ENCODE results near the gene ATP1A2.
"Not testable (repeated sequence)": the region's sequence is repeated elsewhere in the genome, so short reads cannot be mapped to it uniquely, and the experiment has no call there.

The ATP1A2 gene

DNA sequence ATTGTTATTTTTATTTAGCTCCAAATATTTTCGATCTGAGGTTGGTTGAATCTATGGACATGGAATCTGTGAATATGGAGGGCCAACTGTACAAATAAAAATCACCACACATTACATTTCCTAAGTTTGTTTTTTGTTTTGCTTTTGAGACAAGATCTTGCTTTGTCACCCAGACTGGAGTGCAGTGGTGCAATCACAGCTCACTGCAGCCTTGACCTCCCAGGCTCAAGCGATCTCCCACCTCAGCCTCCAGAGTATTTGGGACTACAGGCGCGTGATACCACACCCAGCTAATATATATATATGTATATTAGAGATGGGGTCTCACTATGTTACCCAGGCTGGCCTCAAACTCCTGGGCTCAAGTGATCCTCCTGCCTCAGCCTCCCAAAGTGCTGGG is 10.8 kb downstream of the ATP1A2 start:
- DNase-seq: not testable (repeated sequence)

DNA sequence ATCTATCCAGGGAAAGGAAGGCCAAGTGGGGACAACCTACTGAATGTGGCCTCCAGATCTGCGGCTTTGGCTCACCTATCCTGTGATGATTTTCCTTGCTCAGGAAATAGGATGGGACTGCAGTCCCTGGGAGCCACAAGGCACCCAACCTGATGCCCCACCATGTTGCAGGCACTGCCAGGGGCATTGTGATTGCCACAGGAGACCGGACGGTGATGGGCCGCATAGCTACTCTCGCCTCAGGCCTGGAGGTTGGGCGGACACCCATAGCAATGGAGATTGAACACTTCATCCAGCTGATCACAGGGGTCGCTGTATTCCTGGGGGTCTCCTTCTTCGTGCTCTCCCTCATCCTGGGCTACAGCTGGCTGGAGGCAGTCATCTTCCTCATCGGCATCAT is 11.8 kb downstream of the ATP1A2 start:
- no peak for DNase-seq

DNA sequence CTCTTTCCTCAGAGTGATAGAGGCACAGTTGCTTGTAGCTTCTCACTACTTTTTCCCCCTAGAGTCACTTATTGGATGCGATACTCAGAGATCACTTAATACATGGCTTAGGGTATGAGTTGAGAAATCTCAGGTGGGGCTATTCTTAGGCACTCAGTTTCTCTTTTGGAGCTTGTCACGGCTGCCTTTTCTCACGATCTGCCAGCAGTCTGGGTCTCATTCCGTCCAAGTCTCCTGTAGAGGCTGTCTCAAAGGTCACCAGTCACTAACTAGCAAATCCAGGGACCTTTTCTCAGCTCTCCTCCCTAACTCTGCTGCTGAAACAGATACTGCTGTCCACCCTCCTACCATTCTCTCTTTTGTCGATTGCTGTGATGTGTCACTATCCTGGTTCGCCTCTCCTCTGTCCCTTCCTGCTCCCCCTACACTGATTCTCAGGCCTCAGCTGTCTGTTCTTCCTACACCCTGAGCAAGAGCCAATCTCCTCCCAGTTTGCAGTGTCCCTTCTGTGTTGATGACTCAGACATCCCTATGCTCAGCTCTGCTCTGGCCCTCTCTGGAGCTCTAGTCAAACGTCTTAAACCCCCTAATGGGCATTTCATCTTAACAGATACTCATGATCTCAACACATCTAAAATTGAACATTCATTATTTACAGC is 12.4 kb downstream of the ATP1A2 start:
- peak; percentile 40 to 59 for DNase-seq

DNA sequence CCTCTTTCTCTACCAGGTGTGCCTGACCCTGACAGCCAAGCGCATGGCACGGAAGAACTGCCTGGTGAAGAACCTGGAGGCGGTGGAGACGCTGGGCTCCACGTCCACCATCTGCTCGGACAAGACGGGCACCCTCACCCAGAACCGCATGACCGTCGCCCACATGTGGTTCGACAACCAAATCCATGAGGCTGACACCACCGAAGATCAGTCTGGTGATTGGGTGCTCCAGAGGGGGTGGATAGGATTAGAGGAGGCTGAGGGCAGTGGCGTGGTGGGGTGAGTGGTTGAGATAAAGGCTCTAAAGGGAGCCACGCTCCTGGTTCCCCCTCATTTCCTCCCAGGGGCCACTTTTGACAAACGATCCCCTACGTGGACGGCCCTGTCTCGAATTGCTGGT is 13.1 kb downstream of the ATP1A2 start:
- no peak for DNase-seq

DNA sequence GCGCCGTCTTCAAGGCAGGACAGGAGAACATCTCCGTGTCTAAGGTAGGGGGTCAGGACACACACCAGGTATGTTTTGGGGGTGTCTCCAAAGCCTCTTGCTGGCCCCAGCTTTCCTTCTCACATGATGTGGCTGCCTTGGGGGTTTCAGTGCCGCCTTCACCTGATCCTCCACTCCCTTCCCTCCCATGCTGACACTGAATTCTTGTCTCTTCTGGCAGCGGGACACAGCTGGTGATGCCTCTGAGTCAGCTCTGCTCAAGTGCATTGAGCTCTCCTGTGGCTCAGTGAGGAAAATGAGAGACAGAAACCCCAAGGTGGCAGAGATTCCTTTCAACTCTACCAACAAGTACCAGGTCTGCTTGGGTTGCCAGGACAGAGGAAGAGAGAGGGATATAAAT is 13.5 kb downstream of the ATP1A2 start:
- DNase-seq: no peak

DNA sequence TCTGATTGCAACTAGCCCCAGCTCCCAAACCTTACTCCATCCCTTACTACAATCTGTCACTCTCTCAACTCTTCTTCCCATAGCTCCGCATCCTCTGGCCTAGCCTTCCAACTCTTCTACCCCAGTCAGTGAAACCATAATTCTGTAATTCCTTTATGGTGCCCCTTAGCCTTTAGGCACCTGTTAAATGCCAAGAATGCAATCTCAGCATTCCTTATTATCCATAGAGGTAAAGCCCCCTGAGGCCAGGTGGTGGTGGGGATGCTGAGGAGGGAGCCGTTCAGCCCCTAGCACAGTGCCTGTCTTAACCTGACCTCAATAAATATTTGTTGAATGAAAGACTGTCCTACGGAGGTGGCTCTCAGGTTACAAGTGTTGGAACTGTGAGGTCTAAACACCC is 14.0 kb downstream of the ATP1A2 start:
- no peak for DNase-seq

DNA sequence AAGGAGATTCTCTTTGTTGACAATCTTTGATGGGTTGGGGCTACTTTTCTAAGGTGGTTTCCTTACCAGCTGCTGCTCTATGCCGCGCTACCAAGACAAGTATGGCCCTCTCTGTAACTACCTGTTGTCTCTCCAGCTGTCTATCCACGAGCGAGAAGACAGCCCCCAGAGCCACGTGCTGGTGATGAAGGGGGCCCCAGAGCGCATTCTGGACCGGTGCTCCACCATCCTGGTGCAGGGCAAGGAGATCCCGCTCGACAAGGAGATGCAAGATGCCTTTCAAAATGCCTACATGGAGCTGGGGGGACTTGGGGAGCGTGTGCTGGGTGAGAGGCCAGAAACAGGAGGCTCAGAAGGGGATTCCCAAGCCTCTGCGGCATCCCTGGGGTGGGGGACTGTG is 14.4 kb downstream of the ATP1A2 start:
- no peak for DNase-seq

DNA sequence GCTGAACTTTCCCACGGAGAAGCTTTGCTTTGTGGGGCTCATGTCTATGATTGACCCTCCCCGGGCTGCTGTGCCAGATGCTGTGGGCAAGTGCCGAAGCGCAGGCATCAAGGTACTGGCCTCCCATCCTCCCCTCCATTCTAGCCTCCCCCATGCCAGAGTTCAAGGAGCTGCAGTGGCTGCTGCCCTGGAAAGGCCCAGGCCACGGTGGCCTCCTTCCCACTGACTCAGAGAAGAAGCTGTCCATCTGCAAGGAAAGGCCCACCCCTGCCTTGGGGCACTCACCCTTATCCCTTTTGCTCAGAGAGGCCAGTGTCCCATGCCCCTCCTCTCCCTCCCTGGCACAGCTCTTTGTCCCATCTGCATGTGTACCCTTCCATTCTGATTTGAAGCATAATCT is 14.9 kb downstream of the ATP1A2 start:
- DNase-seq: no peak

DNA sequence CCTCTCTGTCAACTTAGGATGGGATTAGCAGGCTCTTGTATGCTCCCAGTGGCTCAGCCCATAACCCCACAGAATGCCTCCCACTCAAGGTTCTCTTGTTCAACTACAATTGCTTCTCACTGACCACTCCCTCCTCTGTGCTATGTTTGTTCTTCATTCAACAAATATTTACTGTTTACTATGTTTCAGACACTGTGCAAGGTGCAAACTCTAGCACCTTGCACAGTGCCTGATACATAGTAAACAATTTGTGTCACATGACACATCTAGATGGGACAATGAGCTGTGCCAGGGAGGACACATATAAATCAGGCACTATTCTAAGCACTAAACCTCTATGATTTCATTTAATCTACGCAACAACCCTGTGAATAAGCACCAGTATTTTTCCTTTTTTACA is 15.4 kb downstream of the ATP1A2 start:
- no peak for DNase-seq

DNA sequence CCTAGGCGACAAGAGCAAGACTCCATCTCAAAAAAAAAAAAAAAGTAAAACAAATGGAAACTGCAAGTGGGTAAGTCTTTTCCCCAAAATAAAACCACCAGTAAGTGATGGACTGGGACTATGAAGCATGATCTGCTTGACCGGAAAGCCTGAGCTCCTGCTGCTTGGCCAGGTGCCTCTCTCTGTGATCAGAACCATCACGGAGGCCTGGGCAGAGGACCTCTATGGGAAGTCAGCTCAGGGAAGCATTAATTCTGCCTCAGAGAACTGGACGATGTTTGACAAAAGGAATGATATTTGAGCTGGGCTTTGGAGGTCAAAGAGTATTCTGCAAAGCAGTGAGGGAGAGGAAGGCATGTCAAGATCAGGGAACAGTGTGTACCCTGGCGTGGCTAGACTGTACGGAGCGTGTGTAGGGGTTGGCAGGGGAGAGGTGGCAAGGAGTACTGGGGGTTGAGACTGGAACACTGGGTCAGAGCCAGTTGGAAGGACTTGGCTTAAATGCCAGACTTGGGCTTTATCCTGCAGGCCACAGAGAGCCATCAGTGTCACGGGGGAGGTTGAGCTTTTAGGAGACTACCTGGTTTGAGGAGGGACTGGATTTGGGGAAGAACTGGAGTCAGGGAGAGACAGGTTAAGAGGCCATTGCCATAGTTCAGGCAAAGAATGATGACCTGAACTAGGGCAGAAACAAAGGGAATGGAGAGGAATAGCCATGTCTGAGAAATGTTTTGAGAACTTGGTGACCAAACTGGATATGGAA is 16.4 kb downstream of the ATP1A2 start:
- DNase-seq: no peak

DNA sequence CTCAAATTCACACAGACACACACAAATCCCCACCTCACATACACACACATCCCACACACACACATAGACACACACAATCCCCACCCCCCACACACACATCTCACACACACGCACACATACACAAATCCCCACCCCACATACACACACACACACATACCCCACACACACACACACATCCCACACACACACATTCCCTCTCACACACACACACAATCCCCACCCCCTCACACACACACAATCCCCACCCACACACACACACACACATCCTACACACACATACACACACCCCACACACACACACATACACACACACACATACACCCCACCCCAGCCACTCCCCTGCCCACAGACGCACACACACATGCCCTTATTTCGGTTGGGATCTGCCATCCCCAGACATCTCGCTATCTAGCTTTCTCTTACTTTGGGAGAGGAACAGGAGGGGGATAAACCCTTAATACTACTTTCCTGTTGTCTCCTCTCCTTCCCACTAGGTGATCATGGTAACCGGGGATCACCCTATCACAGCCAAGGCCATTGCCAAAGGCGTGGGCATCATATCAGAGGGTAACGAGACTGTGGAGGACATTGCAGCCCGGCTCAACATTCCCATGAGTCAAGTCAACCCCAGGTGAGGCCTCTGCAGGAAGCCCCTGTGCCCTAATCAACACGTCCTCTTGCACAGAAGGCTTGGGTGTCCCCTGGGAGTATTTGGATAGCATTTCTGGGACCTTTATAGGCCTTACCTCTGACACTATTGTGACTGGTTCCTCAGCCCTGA is 18.6 kb downstream of the ATP1A2 start:
- DNase-seq: no peak

DNA sequence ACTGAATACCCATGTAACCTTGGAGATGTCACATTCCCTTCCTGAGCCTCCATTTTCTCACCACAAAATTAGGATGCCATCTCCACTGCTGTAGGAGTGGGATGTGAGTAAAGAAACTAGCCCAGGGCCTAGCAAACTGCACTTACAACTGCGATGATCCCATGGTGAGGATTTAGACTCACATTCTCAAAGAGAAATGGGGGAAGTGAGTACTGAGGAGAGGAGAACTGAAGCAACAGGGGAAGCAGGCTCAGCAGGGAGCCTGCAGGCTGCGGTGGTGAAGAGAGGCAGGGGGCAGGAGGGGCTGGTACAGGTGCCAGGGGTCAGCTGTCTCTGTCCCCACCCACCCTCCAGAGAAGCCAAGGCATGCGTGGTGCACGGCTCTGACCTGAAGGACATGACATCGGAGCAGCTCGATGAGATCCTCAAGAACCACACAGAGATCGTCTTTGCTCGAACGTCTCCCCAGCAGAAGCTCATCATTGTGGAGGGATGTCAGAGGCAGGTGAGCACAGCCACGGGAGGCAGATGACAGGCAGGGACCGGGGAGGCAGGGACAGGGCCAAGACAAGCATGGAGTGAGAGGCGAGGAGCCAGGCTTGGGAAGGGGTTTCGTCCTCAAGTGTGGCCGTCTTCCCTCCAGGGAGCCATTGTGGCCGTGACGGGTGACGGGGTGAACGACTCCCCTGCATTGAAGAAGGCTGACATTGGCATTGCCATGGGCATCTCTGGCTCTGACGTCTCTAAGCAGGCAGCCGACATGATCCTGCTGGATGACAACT is 19.4 kb downstream of the ATP1A2 start:
- peak; percentile 36 to 45 for DNase-seq

DNA sequence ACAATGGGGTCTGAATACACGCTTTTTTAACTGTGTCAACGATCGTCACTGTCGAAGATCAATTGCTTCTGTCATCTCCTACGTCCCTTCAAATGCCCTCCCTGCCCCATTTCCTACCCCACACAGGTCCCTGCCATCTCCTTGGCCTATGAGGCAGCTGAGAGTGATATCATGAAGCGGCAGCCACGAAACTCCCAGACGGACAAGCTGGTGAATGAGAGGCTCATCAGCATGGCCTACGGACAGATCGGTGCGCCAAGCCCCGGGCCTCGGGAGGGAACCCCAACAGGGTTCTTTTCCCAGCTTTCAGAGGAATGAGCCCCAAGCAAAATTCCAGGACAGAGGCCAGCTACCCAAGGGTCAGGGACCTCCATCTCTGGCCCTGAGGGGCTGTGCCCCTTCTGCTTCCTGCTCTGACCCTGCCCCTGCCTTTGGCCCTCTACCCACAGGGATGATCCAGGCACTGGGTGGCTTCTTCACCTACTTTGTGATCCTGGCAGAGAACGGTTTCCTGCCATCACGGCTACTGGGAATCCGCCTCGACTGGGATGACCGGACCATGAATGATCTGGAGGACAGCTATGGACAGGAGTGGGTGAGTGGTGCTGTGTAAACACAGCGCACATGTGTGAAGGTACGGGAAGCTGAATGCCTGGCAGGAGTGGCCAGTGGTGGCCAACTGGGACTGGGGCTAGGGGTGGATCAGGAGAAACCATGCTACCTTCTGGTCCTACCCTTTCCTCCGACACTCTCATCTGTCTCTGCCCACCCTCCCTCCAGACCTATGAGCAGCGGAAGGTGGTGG is 20.8 kb downstream of the ATP1A2 start:
- DNase-seq: no peak

DNA sequence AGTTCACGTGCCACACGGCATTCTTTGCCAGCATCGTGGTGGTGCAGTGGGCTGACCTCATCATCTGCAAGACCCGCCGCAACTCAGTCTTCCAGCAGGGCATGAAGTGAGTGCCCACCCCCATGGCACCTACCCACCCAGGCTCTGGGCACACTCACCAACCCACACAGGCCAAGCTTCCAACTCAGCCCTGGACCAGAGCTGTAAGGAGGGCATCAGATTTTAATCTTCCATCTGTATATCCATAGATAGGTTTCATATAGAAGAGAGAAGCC is 21.3 kb downstream of the ATP1A2 start:
- DNase-seq: no peak

DNA sequence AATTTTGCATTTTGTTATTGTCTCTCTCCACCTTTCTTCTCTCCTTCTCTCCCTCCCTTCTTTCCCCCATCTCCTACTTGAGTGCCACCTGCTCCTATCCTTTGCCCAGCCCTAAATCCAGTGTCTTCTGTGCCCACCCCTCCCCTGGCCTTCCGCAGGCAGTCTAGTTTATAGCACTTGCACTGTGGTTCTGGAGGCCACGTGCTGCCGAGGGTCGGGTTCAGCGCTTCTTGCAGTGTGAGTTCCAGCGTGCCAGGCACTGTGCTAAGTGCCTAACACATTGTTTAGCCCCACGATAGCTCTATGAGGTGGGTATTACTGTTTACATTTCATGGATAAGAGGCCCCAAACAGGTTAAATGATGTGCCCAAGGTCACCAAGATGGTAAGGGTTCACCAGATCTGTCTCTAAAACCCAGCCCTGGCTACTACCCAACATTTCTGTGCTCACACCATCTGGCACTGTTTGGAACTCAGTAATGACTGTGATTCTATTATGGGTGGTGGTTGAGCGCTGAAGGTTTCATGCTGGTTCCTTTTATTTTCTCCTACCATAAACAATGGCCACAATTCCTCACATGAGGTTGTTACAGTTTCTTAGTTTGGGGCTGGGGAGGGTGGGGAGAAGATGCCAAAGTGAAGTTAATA is 21.8 kb downstream of the ATP1A2 start:
- DNase-seq: no peak

DNA sequence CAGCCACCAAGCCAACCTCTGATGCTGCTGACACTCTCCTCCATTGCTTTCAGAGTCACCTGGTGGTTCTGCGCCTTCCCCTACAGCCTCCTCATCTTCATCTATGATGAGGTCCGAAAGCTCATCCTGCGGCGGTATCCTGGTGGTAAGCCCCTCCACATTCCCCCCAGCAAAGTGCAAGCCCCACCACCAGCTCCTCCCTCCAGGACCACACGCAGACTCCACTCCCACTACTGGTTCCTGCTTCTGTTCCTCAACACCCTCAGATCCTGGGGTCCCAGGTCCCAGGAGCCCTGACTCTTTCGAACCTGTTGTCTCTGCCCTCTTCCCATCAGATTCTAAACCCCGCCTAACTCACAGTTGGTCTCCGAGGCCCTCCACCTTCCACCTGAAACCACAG is 24.3 kb downstream of the ATP1A2 start:
- DNase-seq: no peak

DNA sequence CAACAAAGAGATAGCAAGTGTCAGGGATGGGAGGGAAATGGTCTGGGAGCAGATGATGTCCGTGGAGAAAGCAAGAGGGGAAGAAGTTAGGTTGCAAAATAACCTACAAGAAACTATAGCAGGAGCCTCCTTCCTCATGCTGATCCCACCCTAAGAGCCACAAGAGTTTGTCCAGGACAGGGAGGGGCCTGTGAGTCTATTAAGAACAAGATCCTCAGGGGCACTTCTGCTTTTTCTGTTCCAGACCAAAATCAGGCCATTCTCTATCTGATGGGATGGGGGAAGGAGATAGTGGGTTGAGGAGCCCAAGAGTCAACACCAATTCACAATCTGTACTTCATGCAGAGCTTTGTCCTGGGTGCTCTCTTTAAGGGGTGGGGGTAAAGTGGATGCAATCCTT is 28.1 kb downstream of the ATP1A2 start:
- DNase-seq: peak; percentile 47 to 59

DNA sequence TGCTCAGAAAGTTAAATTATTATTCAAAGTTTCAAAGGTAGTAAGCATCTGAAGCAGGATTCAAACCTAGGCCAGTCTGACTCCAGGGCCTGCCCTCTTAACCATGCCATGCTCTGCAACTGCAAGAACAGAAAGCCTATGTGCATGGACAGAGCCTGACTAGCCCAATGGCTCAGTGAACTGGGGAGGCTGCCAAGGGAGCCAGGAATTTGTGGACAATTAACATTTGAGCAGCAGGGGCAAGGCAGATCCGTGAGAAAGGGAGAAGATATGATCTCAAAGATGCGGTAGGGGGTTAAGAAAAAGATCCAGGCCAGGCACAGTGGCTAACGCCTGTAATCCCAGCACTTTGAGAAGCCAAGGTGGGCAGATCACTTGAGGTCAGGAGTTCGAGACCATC is 29.4 kb downstream of the ATP1A2 start:
- no peak for DNase-seq

DNA sequence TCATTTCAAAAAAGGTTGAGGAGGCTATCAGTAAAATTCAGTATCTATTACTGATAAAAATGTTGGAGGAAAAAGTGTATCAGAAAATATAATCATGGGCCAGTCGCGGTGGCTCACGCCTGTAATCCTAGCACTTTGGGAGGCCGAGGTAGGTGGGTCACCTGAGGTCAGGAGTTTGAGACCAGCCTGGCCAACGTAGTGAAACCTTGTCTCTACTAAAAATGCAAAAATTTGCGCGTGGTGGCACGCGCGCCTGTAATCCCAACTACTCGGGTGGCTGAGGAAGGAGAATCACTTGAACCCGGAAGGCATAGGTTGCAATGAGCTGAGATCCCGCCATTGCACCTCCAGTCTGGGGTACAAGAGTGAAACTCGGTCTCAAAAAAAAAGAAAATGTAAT is 30.5 kb downstream of the ATP1A2 start:
- DNase-seq: no peak

DNA sequence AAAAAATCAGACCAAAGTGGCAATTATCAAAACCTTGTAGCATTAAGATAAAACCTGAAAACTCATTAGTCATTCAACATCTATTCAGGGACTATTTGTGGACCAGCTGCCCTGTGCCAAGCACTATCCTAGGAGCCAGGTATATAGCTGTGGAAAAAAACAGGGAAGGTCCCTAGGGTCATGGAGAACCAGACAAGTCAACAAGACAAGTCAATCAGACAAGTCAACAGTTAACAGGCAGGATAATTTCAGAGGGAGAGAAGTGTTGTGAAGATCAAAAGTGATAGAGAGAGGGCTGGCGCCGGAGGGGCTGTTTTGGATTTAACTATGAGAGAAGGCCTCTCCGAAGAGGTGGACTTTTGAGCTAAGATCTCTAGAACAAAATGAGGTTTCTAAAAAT is 32.6 kb downstream of the ATP1A2 start:
- no peak for DNase-seq

DNA sequence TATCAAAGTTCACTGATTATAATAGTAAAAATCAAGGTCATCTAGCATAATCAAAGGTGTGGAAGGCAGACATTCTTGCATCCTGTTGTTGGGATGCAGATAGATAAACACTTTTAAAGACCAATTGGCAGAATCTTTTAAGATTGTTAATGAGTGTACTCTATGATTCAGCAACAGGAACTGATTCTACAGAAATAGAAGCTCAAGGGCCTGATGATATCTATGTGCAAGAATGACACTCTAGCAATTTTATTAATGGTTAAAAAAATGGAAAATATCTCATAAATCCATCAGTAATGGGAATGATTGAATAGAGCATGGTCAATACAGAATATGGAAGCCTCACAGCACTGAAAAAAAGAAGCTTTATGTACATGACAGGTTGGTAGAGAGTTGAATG is 33.7 kb downstream of the ATP1A2 start:
- DNase-seq: no peak

DNA sequence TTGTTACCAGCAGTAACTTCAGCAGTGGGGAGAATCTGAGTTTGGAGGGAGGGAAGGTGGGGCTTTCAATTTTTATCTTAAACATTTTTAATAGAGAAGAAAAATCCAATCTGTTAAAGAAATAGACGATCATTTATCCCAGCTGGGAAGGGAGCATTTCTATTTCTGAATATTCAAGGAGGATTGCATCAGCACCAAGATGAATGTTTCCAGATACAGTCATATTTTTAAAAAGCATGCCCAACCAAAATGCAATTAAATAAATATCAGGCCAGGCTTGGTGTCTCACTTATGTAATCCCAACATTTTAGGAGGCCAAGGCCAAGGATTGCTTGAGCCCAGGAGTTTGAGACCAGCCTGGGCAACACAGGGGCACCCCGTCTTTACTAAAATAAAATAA is 34.2 kb downstream of the ATP1A2 start:
- no peak for DNase-seq
